Stimulated activated memory B cell treated with anti-CD40 and anti-IgM and Interleukin-4, amounts not matched to agents 10 μg/mL and 1 μg/mL and 100 μg/mL, for 72 hours (primary cell): ENCODE results near the gene TRABD2B.

ENCODE experiments used
- ATAC-seq: fragments of 150-1000 bp; cut with Tn5 transposase; 2 replicates; pipeline ENCODE4 v1.10.0; 2021
- H3K27ac Mint-ChIP-seq: one replicate; pipeline ENCODE4 v1.8.0; 2022; ENCODE audit warnings: mild to moderate bottlenecking, mixed read lengths
- H3K27me3 Mint-ChIP-seq: one replicate; pipeline ENCODE4 v1.8.0; 2022; ENCODE audit warnings: mixed read lengths
- H3K36me3 Mint-ChIP-seq: one replicate; pipeline ENCODE4 v1.8.0; 2022; ENCODE audit warnings: mixed read lengths
- H3K4me1 Mint-ChIP-seq: one replicate; pipeline ENCODE4 v1.8.0; 2022; ENCODE audit warnings: mixed read lengths
- H3K4me3 Mint-ChIP-seq: one replicate; pipeline ENCODE4 v1.8.0; 2022; ENCODE audit warnings: mild to moderate bottlenecking, moderate library complexity, mixed read lengths
- H3K9me3 Mint-ChIP-seq: one replicate; pipeline ENCODE4 v1.8.0; 2022; ENCODE audit warnings: mixed read lengths

Gene TRABD2B

DNA sequence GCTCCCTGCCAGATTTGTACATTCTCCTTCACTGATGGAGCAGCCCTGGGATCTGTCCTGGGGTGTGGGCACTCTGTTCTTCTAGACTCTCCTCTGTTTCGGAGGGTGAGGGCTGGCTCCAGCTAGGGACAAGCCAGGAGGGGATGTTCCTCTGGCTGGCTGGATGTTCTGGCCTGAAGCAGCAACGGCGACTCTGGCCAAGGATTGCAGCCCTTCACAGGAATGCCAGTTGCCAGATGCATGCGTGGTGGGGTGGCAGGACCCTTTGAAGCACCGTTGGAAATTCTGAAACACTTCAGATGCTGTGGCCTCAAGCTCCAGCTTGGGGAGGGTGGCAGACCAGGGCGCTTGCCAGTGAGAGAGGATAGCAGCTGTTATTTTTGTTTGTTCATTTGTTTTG is 210.9 kb downstream of the TRABD2B start:
- Mint-ChIP-seq H3K36me3 (no peaks in the 10 kb centered on the region), H3K4me3 (no peak overlapping the region), H3K27ac (no peak overlapping the region), H3K27me3 (peaks cover 11% of the 10 kb centered on the region), H3K4me1 (no peaks in the 10 kb centered on the region), H3K9me3 (no peaks in the 10 kb centered on the region)
- no peak for ATAC-seq

DNA sequence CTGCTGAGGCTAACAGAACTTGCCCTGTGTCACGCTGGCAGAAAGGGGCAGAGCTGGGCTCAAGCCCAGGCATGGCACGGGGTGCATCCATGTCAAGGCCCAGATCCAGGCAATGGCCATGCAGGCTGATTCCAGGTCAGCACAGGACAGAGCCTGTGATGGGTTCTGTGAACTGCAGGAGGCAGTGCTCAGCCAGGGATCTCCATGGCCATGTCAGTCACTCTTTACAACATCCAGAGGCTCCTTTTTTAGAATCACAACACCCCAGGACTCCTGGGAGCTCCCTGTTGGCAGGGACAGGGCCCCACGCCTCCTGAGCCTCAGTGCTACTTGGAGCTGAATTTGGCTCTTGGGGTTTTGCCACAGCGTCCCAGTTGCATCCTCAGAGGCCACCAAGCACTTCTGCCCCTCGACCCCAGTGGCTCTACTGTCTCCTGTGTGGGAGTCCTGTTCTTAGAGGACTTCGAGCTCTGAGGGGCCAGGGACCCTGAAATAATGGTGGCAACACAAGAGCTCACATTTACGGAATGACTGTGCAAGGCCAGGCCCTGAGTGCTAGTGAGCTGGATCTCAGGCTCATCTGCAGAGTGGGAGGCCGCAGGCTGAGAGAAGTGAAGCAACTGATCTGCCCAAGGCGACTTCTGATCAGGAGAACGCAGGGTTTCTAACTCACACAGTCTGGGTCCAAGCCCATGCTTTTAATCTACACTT is 211.5 kb downstream of the TRABD2B start:
- no peak for ATAC-seq
- H3K4me3 Mint-ChIP-seq, result no peak overlapping the region

DNA sequence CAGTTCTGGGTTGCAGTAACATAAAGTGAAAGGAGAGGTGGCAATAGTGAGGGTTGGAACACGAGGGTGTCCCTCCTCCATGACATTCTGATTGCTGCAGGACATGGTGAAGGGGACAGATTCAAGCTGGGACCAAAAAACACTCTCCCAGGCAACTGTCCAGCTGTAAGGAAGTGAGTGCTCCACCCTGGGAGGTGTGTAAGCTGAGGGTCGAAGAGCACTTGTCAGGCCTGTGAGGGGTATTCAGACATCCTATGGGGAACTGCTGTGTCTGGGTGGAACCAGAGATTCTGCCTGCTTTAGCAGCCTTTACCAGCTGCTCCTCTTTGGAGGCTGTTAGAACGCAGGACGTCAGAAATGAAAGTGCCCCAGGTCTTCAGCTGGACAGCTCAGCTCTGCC is 212.1 kb downstream of the TRABD2B start:
- ATAC-seq, result no peak
- Mint-ChIP-seq H3K27ac (no peak overlapping the region), H3K4me3 (no peak overlapping the region), H3K9me3 (no peaks in the 10 kb centered on the region), H3K4me1 (no peaks in the 10 kb centered on the region), H3K36me3 (no peaks in the 10 kb centered on the region), H3K27me3 (peaks cover 11% of the 10 kb centered on the region)

More for the DNA sequence above, 211.5 kb downstream of the TRABD2B start:
- Mint-ChIP-seq H3K27me3 (peaks cover 11% of the 10 kb centered on the region), H3K36me3 (no peaks in the 10 kb centered on the region), H3K9me3 (no peaks in the 10 kb centered on the region), H3K27ac (no peak overlapping the region), H3K4me1 (no peaks in the 10 kb centered on the region)

- ATAC-seq, result no peak
- no peaks in the 10 kb centered on the region for H3K36me3 Mint-ChIP-seq
- H3K4me3 Mint-ChIP-seq, result no peak overlapping the region
- peaks cover 11% of the 10 kb centered on the region for H3K27me3 Mint-ChIP-seq
- no peaks in the 10 kb centered on the region for H3K4me1 Mint-ChIP-seq
- H3K9me3 Mint-ChIP-seq, result no peaks in the 10 kb centered on the region
- H3K27ac Mint-ChIP-seq, result no peak overlapping the region
Measured at GRCh38 chr1:47784497-47784822, 212.7 kb downstream of the TRABD2B start.

DNA sequence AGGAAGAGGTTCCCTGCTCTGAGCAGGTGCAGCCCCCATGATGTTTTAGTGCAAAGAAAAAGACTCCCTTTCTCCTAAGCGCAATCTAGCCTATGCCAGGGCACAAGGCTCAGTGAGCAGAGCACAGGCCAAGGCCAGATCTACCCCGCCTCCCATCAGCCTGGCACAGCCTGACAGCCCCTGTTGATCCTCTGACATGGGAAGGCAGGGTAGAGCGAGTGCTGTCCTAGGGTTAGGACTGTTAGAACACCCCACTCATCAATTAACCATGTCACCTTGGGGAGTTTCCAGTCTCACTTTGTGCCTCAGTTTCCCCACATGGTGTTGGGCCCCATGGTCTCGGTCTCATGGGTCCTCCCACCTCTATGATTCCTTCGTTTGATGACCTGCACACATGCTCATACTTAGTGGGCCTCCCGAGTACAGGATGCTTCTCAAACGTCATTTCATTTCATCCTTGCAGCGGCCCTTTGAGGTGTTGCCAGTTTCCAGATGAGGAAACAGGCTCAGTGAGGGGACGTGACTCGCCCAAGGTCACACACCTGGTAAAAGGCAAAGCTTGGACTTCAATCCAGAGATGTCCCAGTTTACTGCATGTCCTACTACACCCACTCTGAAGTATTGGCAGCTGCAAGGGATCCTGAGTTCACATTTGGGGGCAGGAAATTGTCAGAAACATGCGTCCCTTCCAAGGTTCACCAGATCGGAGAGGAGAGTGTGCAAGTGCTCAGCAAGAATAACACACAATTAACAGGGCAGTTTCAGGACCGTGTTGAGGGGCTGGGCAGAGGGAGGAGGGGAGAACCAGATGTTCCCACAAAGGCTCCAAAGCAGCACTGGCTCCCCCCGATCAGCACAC is 213.3 kb downstream of the TRABD2B start:
- ATAC-seq, result no peak

DNA sequence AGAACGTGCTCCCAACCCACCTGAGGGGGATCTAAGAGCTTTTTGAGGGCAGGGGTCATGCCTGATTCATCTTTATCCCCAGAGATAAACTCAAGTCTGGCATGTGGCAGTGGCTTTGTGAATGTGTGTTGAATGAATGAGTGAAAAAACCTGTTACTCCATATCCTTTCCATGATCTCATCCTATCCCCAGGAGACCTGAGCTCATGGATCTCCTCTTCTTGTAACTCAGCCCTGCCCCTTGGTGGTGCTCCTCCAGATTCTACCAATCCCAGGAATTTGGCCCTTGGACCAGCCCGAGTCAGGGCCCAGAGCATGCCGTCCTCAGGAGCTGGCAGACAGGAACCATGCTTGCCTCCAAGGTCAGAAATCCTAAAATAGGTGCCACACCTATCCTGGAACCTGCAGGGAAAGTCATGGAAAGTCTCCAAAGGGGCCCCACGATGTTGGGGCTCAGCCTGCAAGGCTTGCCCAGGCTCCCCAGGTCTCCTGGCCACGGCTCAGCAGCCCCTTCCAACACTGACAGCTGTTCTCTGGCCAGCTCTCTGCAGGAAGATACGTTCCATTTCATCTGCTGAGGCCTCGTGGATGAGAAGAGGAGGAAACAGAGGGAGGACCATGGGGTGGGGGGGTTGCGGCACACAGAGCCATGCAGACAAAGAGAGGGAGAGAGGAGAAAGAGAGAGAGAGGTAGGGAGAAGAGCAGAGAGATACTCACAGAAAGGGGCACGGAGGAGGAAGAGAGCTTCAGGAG is 214.6 kb downstream of the TRABD2B start:
- no peak overlapping the region for H3K27ac Mint-ChIP-seq
- no peaks in the 10 kb centered on the region for H3K4me1 Mint-ChIP-seq

More for the DNA sequence above, 213.3 kb downstream of the TRABD2B start:
- H3K36me3 Mint-ChIP-seq, result no peaks in the 10 kb centered on the region
- peaks cover 11% of the 10 kb centered on the region for H3K27me3 Mint-ChIP-seq
- no peak overlapping the region for H3K27ac Mint-ChIP-seq
- H3K9me3 Mint-ChIP-seq, result no peaks in the 10 kb centered on the region
- H3K4me1 Mint-ChIP-seq, result no peaks in the 10 kb centered on the region
- no peak overlapping the region for H3K4me3 Mint-ChIP-seq

DNA sequence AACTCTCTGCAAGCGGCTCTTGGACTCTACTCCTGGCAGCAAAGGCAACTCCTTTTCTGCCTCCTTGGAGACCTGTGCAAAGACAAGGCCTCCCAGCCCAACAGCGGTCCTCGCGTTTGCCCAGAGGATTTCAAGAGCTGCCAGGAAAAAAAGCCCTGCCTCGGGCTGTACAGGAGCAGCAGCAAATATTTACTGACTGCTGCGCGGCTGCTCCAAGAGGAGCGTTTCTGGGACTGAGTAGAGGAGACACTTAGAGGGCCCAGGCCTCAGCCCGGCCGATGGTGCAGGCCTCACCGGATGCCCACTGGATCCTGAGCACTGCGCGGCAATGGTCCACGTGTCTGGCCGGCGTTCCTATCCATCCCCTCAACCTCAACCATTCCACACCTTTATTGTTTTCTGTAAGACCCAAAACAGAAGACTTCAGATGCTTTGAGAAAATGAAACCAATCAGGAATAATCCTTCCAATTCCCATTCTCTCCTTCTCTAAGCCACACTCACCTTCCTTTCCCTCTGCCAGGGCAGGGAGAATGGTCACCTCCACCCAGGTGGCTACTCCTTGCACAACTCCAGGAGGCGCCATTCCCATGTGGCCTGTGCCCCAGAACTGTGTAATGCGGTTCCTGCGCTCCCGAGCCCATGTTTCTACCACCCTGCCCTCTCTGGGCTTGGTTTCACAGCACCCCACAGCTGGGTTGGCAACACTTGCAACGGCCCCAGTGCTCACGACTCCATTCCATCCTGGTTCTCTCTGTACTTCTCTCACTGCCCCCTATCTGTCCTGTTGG is 215.8 kb downstream of the TRABD2B start:
- no peak overlapping the region for H3K4me3 Mint-ChIP-seq
- peaks cover 24% of the 10 kb centered on the region for H3K27me3 Mint-ChIP-seq
- no peaks in the 10 kb centered on the region for H3K36me3 Mint-ChIP-seq
- no peaks in the 10 kb centered on the region for H3K4me1 Mint-ChIP-seq
- no peak overlapping the region for H3K27ac Mint-ChIP-seq
- H3K9me3 Mint-ChIP-seq, result no peaks in the 10 kb centered on the region
- ATAC-seq, result no peak

More for the DNA sequence above, 214.6 kb downstream of the TRABD2B start:
- ATAC-seq, result no peak
- Mint-ChIP-seq H3K36me3 (no peaks in the 10 kb centered on the region), H3K4me3 (no peak overlapping the region), H3K27me3 (peaks cover 21% of the 10 kb centered on the region), H3K9me3 (no peaks in the 10 kb centered on the region)

GRCh38 chr1:47780469-47780995 is 216.7 kb downstream of the TRABD2B start:
- Mint-ChIP-seq H3K9me3 (no peaks in the 10 kb centered on the region), H3K4me1 (no peaks in the 10 kb centered on the region), H3K36me3 (no peaks in the 10 kb centered on the region), H3K27ac (no peak overlapping the region), H3K27me3 (peaks cover 24% of the 10 kb centered on the region), H3K4me3 (no peak overlapping the region)
- no peak for ATAC-seq

DNA sequence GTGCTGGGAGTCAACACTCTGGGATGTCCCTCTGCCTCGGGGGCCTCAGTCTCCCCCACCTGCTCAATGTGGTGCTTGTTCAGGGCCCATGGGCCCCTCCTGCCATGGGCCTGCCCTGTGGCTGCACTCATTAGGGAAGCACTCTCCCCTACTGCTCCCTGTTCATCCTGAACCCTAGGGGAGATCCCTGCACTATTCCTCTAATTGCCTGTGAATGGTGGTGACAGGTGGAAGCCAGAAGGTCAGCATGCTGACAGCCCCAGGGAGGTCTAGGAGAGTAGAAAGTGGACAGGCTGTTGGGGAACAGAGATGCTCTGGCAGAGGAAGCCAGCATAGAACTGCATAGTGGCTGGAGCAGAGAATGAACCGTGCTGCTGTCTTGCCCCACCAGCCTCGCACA is 217.6 kb downstream of the TRABD2B start:
- Mint-ChIP-seq H3K4me1 (no peaks in the 10 kb centered on the region), H3K4me3 (no peak overlapping the region)
- ATAC-seq, result no peak

GRCh38 chr1:47778280-47778679 is 218.9 kb downstream of the TRABD2B start:
- Mint-ChIP-seq H3K9me3 (no peaks in the 10 kb centered on the region), H3K27me3 (peaks cover 24% of the 10 kb centered on the region), H3K36me3 (no peaks in the 10 kb centered on the region), H3K27ac (no peak overlapping the region), H3K4me3 (no peak overlapping the region), H3K4me1 (no peaks in the 10 kb centered on the region)
- no peak for ATAC-seq

More for the DNA sequence above, 217.6 kb downstream of the TRABD2B start:
- Mint-ChIP-seq H3K27ac (no peak overlapping the region), H3K36me3 (no peaks in the 10 kb centered on the region), H3K9me3 (no peaks in the 10 kb centered on the region), H3K27me3 (peaks cover 24% of the 10 kb centered on the region)

DNA sequence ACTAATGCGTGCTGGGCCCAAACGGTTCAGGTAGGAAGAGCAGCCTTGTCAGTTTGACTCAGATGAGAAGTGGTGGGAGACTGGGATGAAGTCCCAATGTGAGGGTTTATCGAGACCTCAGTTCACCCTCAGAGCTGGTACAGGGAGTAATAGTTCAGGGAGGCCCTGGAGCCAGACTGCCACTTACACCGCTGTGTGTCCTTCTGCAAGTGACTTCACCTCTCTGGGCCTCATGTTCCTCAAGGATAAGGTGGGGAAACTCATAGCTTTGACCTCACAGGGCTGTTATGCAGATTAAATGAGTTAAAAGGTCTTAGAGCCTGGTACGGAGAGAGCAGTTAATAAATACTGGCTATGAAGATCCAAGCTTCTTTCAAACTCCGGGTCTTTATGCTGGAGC is 219.9 kb downstream of the TRABD2B start:
- no peak overlapping the region for H3K4me3 Mint-ChIP-seq
- no peaks in the 10 kb centered on the region for H3K4me1 Mint-ChIP-seq
- H3K9me3 Mint-ChIP-seq, result no peaks in the 10 kb centered on the region
- peaks cover 22% of the 10 kb centered on the region for H3K27me3 Mint-ChIP-seq
- no peak overlapping the region for H3K27ac Mint-ChIP-seq
- ATAC-seq, result no peak
- H3K36me3 Mint-ChIP-seq, result no peaks in the 10 kb centered on the region

DNA sequence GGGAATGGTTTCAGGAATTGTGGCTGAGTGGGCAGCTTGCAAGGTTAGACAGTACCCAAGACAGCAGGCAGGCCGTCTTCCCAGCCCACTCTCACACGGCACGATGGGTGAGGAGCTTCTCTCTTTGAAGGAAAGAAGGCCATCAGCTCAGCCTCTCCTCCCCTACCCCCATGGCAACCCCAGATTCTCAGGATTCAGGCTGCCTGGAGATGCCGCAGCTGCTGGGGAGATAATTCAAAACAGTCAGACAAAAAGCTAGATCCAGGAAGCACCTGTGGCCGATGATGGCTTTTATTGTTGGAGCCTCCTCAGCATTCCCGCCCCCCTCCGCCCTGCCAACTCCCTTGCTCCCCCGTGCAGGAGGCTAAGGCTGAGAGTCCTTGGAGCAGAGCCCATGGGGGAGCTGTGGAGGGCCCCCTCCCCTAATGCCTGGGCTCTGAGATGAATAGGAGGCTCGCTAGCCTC is 220.5 kb downstream of the TRABD2B start:
- Mint-ChIP-seq H3K27ac (no peak overlapping the region), H3K4me1 (no peaks in the 10 kb centered on the region), H3K36me3 (no peaks in the 10 kb centered on the region), H3K27me3 (peaks cover 20% of the 10 kb centered on the region), H3K9me3 (no peaks in the 10 kb centered on the region), H3K4me3 (no peak overlapping the region)
- no peak for ATAC-seq

- Mint-ChIP-seq H3K27me3 (peaks cover 25% of the 10 kb centered on the region), H3K4me1 (no peaks in the 10 kb centered on the region), H3K36me3 (no peaks in the 10 kb centered on the region), H3K9me3 (no peaks in the 10 kb centered on the region), H3K27ac (no peak overlapping the region), H3K4me3 (no peak overlapping the region)
- no peak for ATAC-seq
Measured at GRCh38 chr1:47774986-47775834, 222.0 kb downstream of the TRABD2B start.
